Lung microvascular endothelial cell (primary cell): ENCODE measurements around the gene SORBS2. TPM values are rescaled to one million over a fixed set of nuclear protein-coding genes. Genes with fewer than 3 reads are reported as not detected.

Source experiments
- DNase-seq, 2 donors: peaks; one replicate each; pipeline versions ENCODE4 v3.0.0 to v3.0.0-alpha.2; 2010; ENCODE audit warnings: low read depth in 2 of 2
- total RNA-seq: library from RNA; depleted of rRNA; stranded (reverse); fragments of >200 nt; gene quantifications from 2 replicates; pipeline ENCODE4 v1.2.1, GENCODE V29; 2014

SORBS2 gene
- total RNA-seq, 1 donor from 2014 or later: 143 TPM

- no peak for DNase-seq
These were observed 131.4 kb downstream of the SORBS2 start for GRCh38 chr4:185680617-185681016.

- DNase-seq: no peak
These were observed 132.5 kb downstream of the SORBS2 start for GRCh38 chr4:185679523-185679922.

GRCh38 chr4:185677637-185678314 lies 134.2 kb downstream of the SORBS2 start:
- DNase-seq: no peak

- DNase-seq: no peak
These were observed 139.4 kb downstream of the SORBS2 start for GRCh38 chr4:185672618-185673017.

GRCh38 chr4:185672151-185672550 lies 139.8 kb downstream of the SORBS2 start:
- no peak for DNase-seq

GRCh38 chr4:185671496-185671895 lies 140.5 kb downstream of the SORBS2 start:
- no peak for DNase-seq

GRCh38 chr4:185671066-185671465 lies 140.9 kb downstream of the SORBS2 start:
- DNase-seq: no peak

GRCh38 chr4:185669288-185669687 lies 142.7 kb downstream of the SORBS2 start:
- no peak for DNase-seq

- no peak for DNase-seq
These were observed 145.8 kb downstream of the SORBS2 start for GRCh38 chr4:185666156-185666555.

- DNase-seq: no peak
These were observed 146.3 kb downstream of the SORBS2 start for GRCh38 chr4:185665655-185666054.

GRCh38 chr4:185664481-185664880 lies 147.5 kb downstream of the SORBS2 start:
- DNase-seq: no peak

GRCh38 chr4:185662030-185662778 lies 149.8 kb downstream of the SORBS2 start:
- DNase-seq: no peak

- DNase-seq: no peak
These were observed 151.7 kb downstream of the SORBS2 start for GRCh38 chr4:185660340-185660739.

GRCh38 chr4:185657699-185658098 lies 154.3 kb downstream of the SORBS2 start:
- DNase-seq: no peak

- DNase-seq: no peak
These were observed 154.8 kb downstream of the SORBS2 start for GRCh38 chr4:185657183-185657582.

GRCh38 chr4:185656467-185656931 lies 155.5 kb downstream of the SORBS2 start:
- DNase-seq: peak; percentile 53 to 80

GRCh38 chr4:185654965-185655554 lies 156.9 kb downstream of the SORBS2 start:
- DNase-seq: no peak

GRCh38 chr4:185654311-185654710 lies 157.7 kb downstream of the SORBS2 start:
- DNase-seq: no peak

GRCh38 chr4:185651851-185652250 lies 160.1 kb downstream of the SORBS2 start:
- DNase-seq: no peak

GRCh38 chr4:185651137-185651677 lies 160.8 kb downstream of the SORBS2 start:
- no peak for DNase-seq

GRCh38 chr4:185648631-185649030 lies 163.4 kb downstream of the SORBS2 start:
- DNase-seq: no peak

GRCh38 chr4:185645403-185645802 lies 166.6 kb downstream of the SORBS2 start:
- no peak for DNase-seq
